HCT116 (cell line): Measurements from ENCODE around the gene ZNF586. TPM values are rescaled to one million over a fixed set of nuclear protein-coding genes. Genes with fewer than 3 reads are reported as not detected.

Experiments
- ATAC-seq: fragments of 200-7000 bp; cut with Tn5 transposase; 2 replicates; pipeline ENCODE4 v1.9.1; 2020; ENCODE audit warnings: mild to moderate bottlenecking, moderate library complexity
- BruUV-seq: library from RNA; stranded (reverse); fragments of 400-500 nt; replicated peaks from 2 replicates; lab custom pipeline; 2021; lab: Mats Ljungman, UMichigan
- CTCF ChIA-PET: fragments of 300-600 bp; sonication (Branson Sonifier 250); formaldehyde crosslinking; loops from one replicate; lab custom pipeline; 2021; ENCODE audit warnings: antibody characterized with exemption; lab: Charles Lee
- POLR2A ChIA-PET: fragments of 300-600, 350-600 bp; sonication (Branson Sonifier 250); formaldehyde crosslinking; loops from one replicate; lab custom pipeline; 2021; ENCODE audit warnings: antibody characterized with exemption; lab: Charles Lee
- RAD21 ChIA-PET, 2 experiments: fragments of 300-600 bp; sonication (Branson Sonifier 250); formaldehyde crosslinking; loops; one replicate each; lab custom pipeline; 2023; ENCODE audit warnings: low total read pairs in 2 of 2; ENCODE audit not compliant: uncharacterized antibody in 2 of 2, unreplicated experiment in 2 of 2, low non-redundant PET in 1 of 2; lab: Charles Lee
- DNase-seq: peaks from one replicate; pipeline ENCODE4 v3.0.0-alpha.2; 2010; ENCODE audit warnings: low read depth, low spot score
- H2AFZ ChIP-seq: fragments of 200-600 bp; shearing (Covaris generic), sonication (generic); 2 replicates; pipeline ENCODE4 v1.6.1; 2017; ENCODE audit warnings: low read depth, mixed run types, mixed read lengths, antibody characterized with exemption, low read length; ENCODE audit not compliant: poor library complexity, severe bottlenecking
- H3K27ac ChIP-seq: 2 replicates; pipeline ENCODE4 v1.5.1; 2012; ENCODE audit warnings: low read depth, low read length
- H3K27me3 ChIP-seq: fragments of 200-600 bp; sonication (generic); 2 replicates; pipeline ENCODE4 v1.6.1; 2016; ENCODE audit warnings: mixed run types, low read length, mixed read lengths; ENCODE audit not compliant: insufficient read depth
- H3K36me3 ChIP-seq, 2 experiments: fragments of 200-500 bp in 1 of 2; fragments of 200-600 bp in 1 of 2; sonication (Bioruptor generic) in 1 of 2; sonication (generic) in 1 of 2; 2 replicates each; pipeline versions ENCODE4 v1.5.1 to v1.6.1; 2014 to 2016; ENCODE audit warnings: low read length in 2 of 2, inconsistent platforms in 1 of 2, mixed read lengths in 1 of 2, mixed run types in 1 of 2; ENCODE audit not compliant: insufficient read depth in 2 of 2, control insufficient read depth in 1 of 2
- H3K4me1 ChIP-seq, 2 experiments: fragments of 200-600 bp in 1 of 2; sonication (generic) in 1 of 2; 2 replicates each; pipeline versions ENCODE4 v1.5.1 to v1.6.1; 2012 to 2017; ENCODE audit warnings: low read length in 2 of 2, inconsistent platforms in 1 of 2, mild to moderate bottlenecking in 1 of 2, mixed read lengths in 1 of 2, mixed run types in 1 of 2, moderate library complexity in 1 of 2; ENCODE audit not compliant: insufficient read depth in 2 of 2, control insufficient read depth in 1 of 2
- H3K4me2 ChIP-seq: fragments of 200-600 bp; sonication (generic); 2 replicates; pipeline ENCODE4 v1.6.1; 2017; ENCODE audit warnings: mixed run types, low read length, mixed read lengths
- H3K4me3 ChIP-seq, 2 experiments: fragments of 200-600 bp in 1 of 2; sonication (generic) in 1 of 2; replicated peaks in 1 of 2; 2 replicates each; pipeline ENCODE4 v1.5.1; 2011 to 2016; ENCODE audit warnings: low read length in 2 of 2, control low read depth in 1 of 2, low read depth in 1 of 2, mild to moderate bottlenecking in 1 of 2, mixed read lengths in 1 of 2, mixed run types in 1 of 2
- H3K79me2 ChIP-seq: fragments of 200-600 bp; sonication (generic); 2 replicates; pipeline ENCODE4 v1.6.1; 2017; ENCODE audit warnings: mild to moderate bottlenecking, mixed run types, low read length, moderate library complexity, mixed read lengths; ENCODE audit not compliant: insufficient read depth
- H3K9ac ChIP-seq: fragments of 200-600 bp; sonication (generic); 2 replicates; pipeline ENCODE4 v1.6.1; 2016; ENCODE audit warnings: low read length, mixed read lengths
- H3K9me2 ChIP-seq: fragments of 200-600 bp; sonication (generic), shearing (Covaris generic); 2 replicates; pipeline ENCODE4 v1.6.1; 2017; ENCODE audit warnings: mixed run types, mild to moderate bottlenecking, moderate library complexity; ENCODE audit not compliant: insufficient read depth
- H3K9me3 ChIP-seq, 2 experiments: fragments of 200-500 bp in 1 of 2; fragments of 200-600 bp in 1 of 2; sonication (Bioruptor generic) in 1 of 2; sonication (generic) in 1 of 2; 2 replicates each; pipeline ENCODE4 v1.6.1; 2014 to 2017; ENCODE audit warnings: low read length in 2 of 2, mixed read lengths in 2 of 2, inconsistent platforms in 1 of 2, low read depth in 1 of 2, mild to moderate bottlenecking in 1 of 2, mixed run types in 1 of 2, moderate library complexity in 1 of 2; ENCODE audit not compliant: control insufficient read depth in 1 of 2, insufficient read depth in 1 of 2
- H4K20me1 ChIP-seq: fragments of 200-600 bp; sonication (generic), shearing (Covaris generic); 2 replicates; pipeline ENCODE4 v1.6.1; 2017; ENCODE audit warnings: mixed run types, mild to moderate bottlenecking, moderate library complexity; ENCODE audit not compliant: insufficient read depth
- CBX3 ChIP-seq: IDR thresholded peaks from 2 replicates; pipeline ENCODE4 v1.6.1; 2012; ENCODE audit warnings: low read depth
- CEBPB ChIP-seq: IDR thresholded peaks from 2 replicates; pipeline ENCODE4 v1.6.1; 2012; ENCODE audit warnings: low read depth
- CTCF ChIP-seq, 3 experiments: fragments of 200-600 bp in 1 of 3; sonication (generic) in 1 of 3; IDR thresholded peaks in 2 of 3; conservative IDR thresholded peaks in 1 of 3; 2 replicates each; pipeline ENCODE4 v1.5.1; 2012 to 2017; ENCODE audit warnings: low read depth in 2 of 3, low read length in 2 of 3, antibody characterized with exemption in 1 of 3, borderline replicate concordance in 1 of 3, control low read depth in 1 of 3, mild to moderate bottlenecking in 1 of 3, mixed read lengths in 1 of 3, mixed run types in 1 of 3, moderate library complexity in 1 of 3; ENCODE audit not compliant: insufficient read depth in 1 of 3
- EGR1 ChIP-seq: IDR thresholded peaks from 2 replicates; pipeline ENCODE4 v1.6.1; 2012; ENCODE audit warnings: low read depth
- ELF1 ChIP-seq: IDR thresholded peaks from 2 replicates; pipeline ENCODE4 v1.6.1; 2012; ENCODE audit warnings: low read depth, borderline replicate concordance
- EZH2phosphoT487 ChIP-seq: fragments of 200-600 bp; IDR thresholded peaks from 2 replicates; pipeline ENCODE4 v1.6.1; 2018; ENCODE audit warnings: antibody characterized with exemption, borderline replicate concordance
- JUND ChIP-seq: IDR thresholded peaks from 2 replicates; pipeline ENCODE4 v1.6.1; 2012
- POLR2AphosphoS5 ChIP-seq: IDR thresholded peaks from 2 replicates; pipeline ENCODE4 v1.6.1; 2011; ENCODE audit warnings: mild to moderate bottlenecking, low read depth, low read length, moderate library complexity
- RAD21 ChIP-seq: IDR thresholded peaks from 2 replicates; pipeline ENCODE4 v1.6.1; 2012; ENCODE audit warnings: low read depth, mild to moderate bottlenecking
- SIN3A ChIP-seq: IDR thresholded peaks from 2 replicates; pipeline ENCODE4 v1.6.1; 2012; ENCODE audit warnings: low read depth
- TCF7L2 ChIP-seq: IDR thresholded peaks from 2 replicates; pipeline ENCODE4 v1.7.0; 2011; ENCODE audit warnings: borderline replicate concordance, inconsistent platforms; ENCODE audit not compliant: insufficient read depth, insufficient read length; ENCODE audit errors: extremely low read depth
- ZBTB33 ChIP-seq: IDR thresholded peaks from 2 replicates; pipeline ENCODE4 v1.6.1; 2011; ENCODE audit warnings: mild to moderate bottlenecking, low read length, moderate library complexity; ENCODE audit not compliant: insufficient replicate concordance; ENCODE audit errors: extremely low read depth
- ZNF274 ChIP-seq: fragments of 200-500 bp; sonication (Bioruptor generic); IDR thresholded peaks from 2 replicates; pipeline ENCODE4 v1.6.1; 2014; ENCODE audit warnings: mild to moderate bottlenecking, low read depth, low read length, inconsistent platforms
- intact Hi-C: fragments of 100-400 bp; cut with micrococcal nuclease; formaldehyde crosslinking; loops from 2 replicates; pipeline ENCODE4 v1.10.0; 2022
- total RNA-seq: library from RNA; stranded (reverse); gene quantifications from one replicate; pipeline ENCODE4 v1.2.1, GENCODE V29; 2021; ENCODE audit not compliant: unreplicated experiment

The ZNF586 gene
- total RNA-seq, 1 experiment from 2014 or later, result 3.5 TPM

GRCh38 chr19:57814505-57815246, 45.2 kb downstream of the ZNF586 start, which contains the start of gene ZNF552 (continued):
- TF ChIP-seq ZBTB33 (no peak), CEBPB (no peak)

- RAD21 ChIA-PET, result no interaction called here
- no peak for DNase-seq
- Histone ChIP-seq H3K27me3 (no peaks in the 10 kb centered on the region), H4K20me1 (no peaks in the 10 kb centered on the region), H3K4me1 (peaks cover 0 to 20% of the 10 kb centered on the region in 2 experiments; a peak in 3 of 4 replicates), H3K4me2 (peak overlapping the region; percentile 81), H3K79me2 (peaks cover 38% of the 10 kb centered on the region), H2AFZ (no peak overlapping the region), H3K9ac (no peak overlapping the region), H3K4me3 (peak overlapping the region; percentile 97; a peak in 3 of 4 replicates), H3K27ac (no peak overlapping the region), H3K9me2 (no peaks in the 10 kb centered on the region), H3K9me3 (no peaks in the 10 kb centered on the region), H3K36me3 (peaks cover 0 to 5% of the 10 kb centered on the region in 2 experiments; a peak in 2 of 4 replicates)
- POLR2A ChIA-PET, result interaction anchor here (0.7 to 1.3 kb wide), 3 partner anchors 12 to 134 kb away, joined by 3 to 5 read pairs (median 3); partner anchors contain the start of genes ZNF551 and ZNF776
- intact Hi-C loops, result loop anchor here (5.0 kb wide), 1 partner anchor 133 kb away; the partner anchor contains the start of gene ZNF551
- BruUV-seq, result no TSS peak
- no peak for ATAC-seq
- CTCF ChIA-PET, result interaction anchor here (0.7 kb wide), 1 partner anchor 133 kb away, joined by 3 read pairs; the partner anchor contains the start of gene ZNF551
- TF ChIP-seq EGR1 (no peak), ELF1 (no peak), POLR2AphosphoS5 (no peak), CTCF (IDR thresholded peaks at IDR 0.05 in 2 of 3, conservative IDR thresholded peaks at IDR 0.05 in 1 of 3; ENCODE audit: borderline replicate concordance in 1 of 3, insufficient read depth in 1 of 3, low read depth in 2 of 3, low read length in 2 of 3) (no peak), CBX3 (no peak), ZNF274 (no peak), CEBPB (no peak), TCF7L2 (no peak), SIN3A (no peak), RAD21 (no peak), EZH2phosphoT487 (no peak), JUND (no peak), ZBTB33 (no peak)
Measured at GRCh38 chr19:57815247-57816075, 46.0 kb downstream of the ZNF586 start.
